Fibroblast of skin of left quadriceps (primary cell): ENCODE measurements around the gene WASF3.
A peak's percentile ranks its signal among the peaks of the same experiment; 100 is the strongest.

Experiments
- DNase-seq, 2 experiments: peaks; one replicate each; pipeline ENCODE4 v3.0.0-alpha.2; 2013; ENCODE audit warnings: low read depth in 2 of 2

The WASF3 gene

GRCh38 chr13:26557393-26558073, at the start of gene WASF3:
WASF3 (plus strand) TSS chr13:26557683; CDS start chr13:26642271, 84,588 bp downstream.
- DNase-seq, result peak; percentile 90

GRCh38 chr13:26508885-26509284, 48.6 kb upstream of the WASF3 start:
- DNase-seq, result peak; percentile 59 to 63

- DNase-seq, result no peak
These were observed 48.0 kb upstream of the WASF3 start for GRCh38 chr13:26509491-26509890.

GRCh38 chr13:26513931-26514330, 43.6 kb upstream of the WASF3 start:
- DNase-seq, result no peak

- DNase-seq, result no peak
These were observed 41.8 kb upstream of the WASF3 start for GRCh38 chr13:26515721-26516120.

- no peak for DNase-seq
These were observed 39.5 kb upstream of the WASF3 start for GRCh38 chr13:26517936-26518335.

GRCh38 chr13:26518451-26518959, 39.0 kb upstream of the WASF3 start:
- no peak for DNase-seq

GRCh38 chr13:26522571-26522970, 34.9 kb upstream of the WASF3 start:
- DNase-seq, result no peak

- DNase-seq, result no peak
These were observed 34.5 kb upstream of the WASF3 start for GRCh38 chr13:26523007-26523406.

- DNase-seq, result no peak
These were observed 32.0 kb upstream of the WASF3 start for GRCh38 chr13:26525528-26525927.

- DNase-seq, result no peak
These were observed 30.7 kb upstream of the WASF3 start for GRCh38 chr13:26526702-26527216.

GRCh38 chr13:26528527-26528926, 29.0 kb upstream of the WASF3 start:
- DNase-seq, result no peak

- peak; percentile 37 to 42 for DNase-seq
These were observed 28.0 kb upstream of the WASF3 start for GRCh38 chr13:26529441-26529840.

GRCh38 chr13:26531742-26532141, 25.7 kb upstream of the WASF3 start:
- DNase-seq, result no peak

- no peak for DNase-seq
These were observed 23.3 kb upstream of the WASF3 start for GRCh38 chr13:26534036-26534726.

GRCh38 chr13:26538363-26539317, 18.8 kb upstream of the WASF3 start:
- no peak for DNase-seq

- no peak for DNase-seq
These were observed 17.7 kb upstream of the WASF3 start for GRCh38 chr13:26539738-26540292.

GRCh38 chr13:26540334-26540733, 17.1 kb upstream of the WASF3 start:
- DNase-seq, result no peak

GRCh38 chr13:26541041-26541440, 16.4 kb upstream of the WASF3 start:
- no peak for DNase-seq

GRCh38 chr13:26541678-26542568, 15.6 kb upstream of the WASF3 start:
- DNase-seq, result no peak
